Mucosa of stomach (tissue), 1 donor: ENCODE measurements around the gene ZNF397.
A peak's percentile ranks its signal among the peaks of the same experiment; 100 is the strongest.

Source experiments
- H3K27me3 ChIP-seq: one replicate; pipeline ENCODE4 v1.7.0; 2013; ENCODE audit warnings: mild to moderate bottlenecking, low read length; ENCODE audit not compliant: control insufficient read depth, insufficient read depth
- H3K36me3 ChIP-seq: one replicate; pipeline ENCODE4 v1.7.0; 2013; ENCODE audit warnings: low read length; ENCODE audit not compliant: control insufficient read depth, insufficient read depth
- H3K4me1 ChIP-seq: one replicate; pipeline ENCODE4 v1.7.0; 2013; ENCODE audit warnings: mild to moderate bottlenecking, low read length; ENCODE audit not compliant: control insufficient read depth, insufficient read depth
- H3K4me3 ChIP-seq: one replicate; pipeline ENCODE4 v1.7.0; 2013; ENCODE audit warnings: low read length
- H3K9ac ChIP-seq: one replicate; pipeline ENCODE4 v1.7.0; 2013; ENCODE audit warnings: mild to moderate bottlenecking, low read length, moderate library complexity
- H3K9me3 ChIP-seq: one replicate; pipeline ENCODE4 v1.7.0; 2013; ENCODE audit warnings: mild to moderate bottlenecking, low read length, moderate library complexity; ENCODE audit not compliant: control insufficient read depth
- donor health status: Pancreatic carcinoma.

Gene ZNF397

DNA sequence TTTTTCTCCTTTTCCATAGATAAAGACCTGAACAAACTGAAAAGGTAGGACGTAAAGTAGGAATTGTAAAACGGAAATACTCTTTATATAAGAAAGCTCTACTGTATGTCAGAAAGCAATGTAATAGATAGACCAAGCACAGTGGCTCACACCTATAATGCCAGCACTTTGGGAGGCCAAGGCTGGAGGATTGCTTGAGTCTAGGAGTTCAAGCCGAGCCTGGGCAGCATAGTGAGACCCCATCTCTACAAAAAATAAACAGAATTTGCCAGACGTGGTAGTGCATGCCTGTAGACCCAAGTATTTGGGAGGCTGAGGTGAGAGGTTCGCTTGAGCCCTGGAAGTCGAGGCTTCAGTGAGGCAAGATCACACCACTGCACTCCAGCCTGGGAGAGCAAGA lies 7.6 kb downstream of the ZNF397 start:
- Histone ChIP-seq H3K36me3 (peaks cover 5% of the 10 kb centered on the region), H3K27me3 (no peaks in the 10 kb centered on the region), H3K4me1 (no peaks in the 10 kb centered on the region), H3K9ac (no peak overlapping the region), H3K9me3 (no peaks in the 10 kb centered on the region), H3K4me3 (no peak overlapping the region)

DNA sequence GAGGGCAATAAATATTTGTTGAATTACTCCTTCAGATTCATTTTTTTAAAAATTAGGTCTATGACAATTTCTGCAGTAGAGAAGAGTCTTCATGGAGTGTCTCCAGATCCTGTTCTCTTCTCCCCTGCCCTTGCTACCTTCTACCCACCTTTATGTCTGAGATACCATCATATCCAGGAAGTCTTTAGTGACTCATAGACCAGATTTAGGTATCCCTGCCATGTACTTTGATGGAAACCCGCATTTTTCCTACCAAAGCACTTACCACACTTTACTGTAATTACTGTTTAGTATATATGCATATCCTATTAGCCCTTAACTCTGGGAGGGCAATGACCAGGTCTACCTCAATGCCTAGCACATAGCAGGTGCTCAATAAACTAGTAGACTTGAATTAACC lies 11.6 kb downstream of the ZNF397 start:
- Histone ChIP-seq H3K4me3 (no peak overlapping the region), H3K9me3 (no peaks in the 10 kb centered on the region), H3K36me3 (no peaks in the 10 kb centered on the region), H3K9ac (no peak overlapping the region), H3K4me1 (no peaks in the 10 kb centered on the region), H3K27me3 (no peaks in the 10 kb centered on the region)

DNA sequence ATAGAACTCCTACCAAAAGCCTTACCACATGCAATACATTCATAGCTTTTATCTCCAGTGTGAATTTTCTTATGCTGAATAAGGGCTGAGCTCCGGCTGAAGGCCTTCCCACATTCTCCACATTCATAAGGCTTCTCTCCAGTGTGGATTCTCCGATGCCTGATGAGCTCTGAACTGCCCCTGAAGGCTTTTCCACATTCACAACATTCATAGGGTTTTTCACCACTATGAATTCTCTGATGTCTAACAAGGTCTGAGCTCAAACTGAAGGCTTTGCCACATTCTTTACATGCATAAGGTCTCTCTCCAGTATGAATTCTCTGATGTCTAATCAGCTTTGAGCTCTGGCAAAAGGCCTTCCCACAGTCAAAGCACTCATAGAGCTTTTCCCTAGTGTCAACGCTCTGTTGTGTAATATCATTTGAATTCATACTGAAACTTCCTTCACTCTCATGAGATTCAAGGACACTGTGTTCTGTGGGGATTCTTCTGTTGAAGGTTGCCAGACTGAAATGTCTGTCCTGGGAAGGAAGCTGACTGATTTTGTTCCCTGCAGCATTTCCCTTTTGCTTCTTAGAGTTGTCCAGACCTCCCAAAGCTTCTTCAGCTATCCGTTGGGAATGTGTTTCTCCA lies 12.9 kb downstream of the ZNF397 start:
- Histone ChIP-seq H3K4me1 (no peaks in the 10 kb centered on the region), H3K9ac (no peak overlapping the region), H3K27me3 (no peaks in the 10 kb centered on the region), H3K9me3 (no peaks in the 10 kb centered on the region), H3K4me3 (no peak overlapping the region), H3K36me3 (no peaks in the 10 kb centered on the region)

DNA sequence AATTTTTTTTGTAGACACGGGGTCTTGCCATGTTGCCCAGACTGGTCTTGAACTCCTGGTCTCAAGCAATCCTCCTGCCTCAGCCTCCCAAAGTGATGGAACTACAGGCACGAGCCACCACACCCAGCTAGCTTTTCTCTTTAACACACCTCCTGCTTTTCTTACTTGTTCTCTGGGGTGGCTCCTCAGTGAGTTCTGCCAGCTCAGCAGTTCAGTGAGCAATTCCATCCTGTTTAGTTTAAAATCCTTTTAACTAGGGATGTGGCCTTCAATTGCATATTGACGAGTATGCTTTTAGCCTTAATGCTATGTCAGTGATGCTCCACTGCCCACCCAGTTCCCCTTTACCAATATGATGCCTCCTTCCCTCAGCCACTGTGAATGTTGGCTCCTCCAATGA lies 16.1 kb downstream of the ZNF397 start:
- no peaks in the 10 kb centered on the region for H3K36me3 ChIP-seq
- H3K9me3 ChIP-seq, result no peaks in the 10 kb centered on the region
- no peak overlapping the region for H3K4me3 ChIP-seq
- no peaks in the 10 kb centered on the region for H3K27me3 ChIP-seq
- H3K9ac ChIP-seq, result no peak overlapping the region
- no peaks in the 10 kb centered on the region for H3K4me1 ChIP-seq

DNA sequence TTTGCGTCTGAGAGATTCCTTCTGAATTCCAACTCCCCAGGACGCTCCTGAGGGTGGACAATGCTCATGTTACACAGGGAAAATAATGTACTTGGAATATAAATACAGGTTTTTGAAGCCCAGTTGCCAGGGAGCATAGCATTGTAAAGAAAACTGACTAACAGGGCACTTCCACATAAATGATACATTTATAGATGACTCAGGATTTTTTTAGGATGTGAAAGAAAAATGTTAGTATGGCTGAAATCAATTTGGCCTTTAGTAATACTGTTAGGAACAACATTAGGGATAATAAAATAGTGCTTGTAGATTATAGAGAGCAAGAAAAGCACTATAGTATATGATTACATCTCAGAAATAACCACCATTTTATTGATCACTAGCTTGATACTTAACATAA lies 23.6 kb downstream of the ZNF397 start:
- Histone ChIP-seq H3K9ac (no peak overlapping the region), H3K4me3 (no peak overlapping the region), H3K27me3 (no peaks in the 10 kb centered on the region), H3K36me3 (no peaks in the 10 kb centered on the region), H3K9me3 (no peaks in the 10 kb centered on the region), H3K4me1 (peaks cover 6% of the 10 kb centered on the region)

DNA sequence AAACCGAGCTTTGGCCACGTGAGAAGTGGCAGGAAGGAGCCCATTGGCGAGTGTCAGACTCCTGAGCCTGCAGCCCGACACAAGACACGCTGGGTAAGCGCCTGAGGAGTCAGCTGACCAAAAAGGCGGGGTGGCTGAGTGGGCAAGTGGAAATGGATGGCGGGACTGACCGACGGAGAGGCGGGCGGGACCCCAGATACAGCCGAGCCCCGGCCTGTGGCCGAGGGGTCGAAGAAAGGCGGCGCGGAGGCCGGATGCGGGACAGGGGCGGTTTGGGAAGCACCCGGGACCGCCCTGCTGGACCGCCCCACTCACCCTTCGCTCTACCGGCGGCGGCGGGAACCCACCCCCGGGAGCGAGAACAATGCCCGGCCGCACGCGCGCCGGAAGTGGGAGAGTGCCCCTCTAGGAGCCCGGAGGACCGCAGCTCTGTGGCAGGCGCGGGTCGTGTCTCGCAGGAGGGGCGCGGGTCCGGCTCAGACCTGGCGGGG lies 26.4 kb downstream of the ZNF397 start:
- H3K4me3 ChIP-seq, result peak overlapping the region; percentile 64
- H3K27me3 ChIP-seq, result no peaks in the 10 kb centered on the region
- no peaks in the 10 kb centered on the region for H3K9me3 ChIP-seq
- H3K9ac ChIP-seq, result peak overlapping the region; percentile 84
- no peaks in the 10 kb centered on the region for H3K36me3 ChIP-seq
- peaks cover 6% of the 10 kb centered on the region for H3K4me1 ChIP-seq

DNA sequence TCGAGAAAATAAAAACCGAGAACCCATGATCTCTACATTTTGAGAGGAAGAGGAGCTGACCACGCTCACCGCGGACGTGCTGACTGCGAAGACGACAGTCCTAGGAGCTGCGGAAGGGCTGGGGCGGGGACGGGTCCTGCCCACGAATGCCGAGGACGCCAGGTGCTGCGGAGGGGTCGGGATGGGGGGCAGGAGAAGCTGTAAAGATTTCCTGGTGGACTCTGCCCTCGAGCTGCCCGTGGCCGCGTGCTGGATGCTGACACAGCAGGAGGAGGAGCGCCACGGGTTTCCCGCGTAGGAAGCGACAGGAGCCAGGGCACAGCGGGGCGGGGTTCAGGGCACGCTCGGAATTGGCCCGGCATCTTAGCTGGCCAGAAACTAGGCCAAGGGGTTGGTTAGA lies 27.0 kb downstream of the ZNF397 start:
- H3K4me1 ChIP-seq, result peaks cover 6% of the 10 kb centered on the region

DNA sequence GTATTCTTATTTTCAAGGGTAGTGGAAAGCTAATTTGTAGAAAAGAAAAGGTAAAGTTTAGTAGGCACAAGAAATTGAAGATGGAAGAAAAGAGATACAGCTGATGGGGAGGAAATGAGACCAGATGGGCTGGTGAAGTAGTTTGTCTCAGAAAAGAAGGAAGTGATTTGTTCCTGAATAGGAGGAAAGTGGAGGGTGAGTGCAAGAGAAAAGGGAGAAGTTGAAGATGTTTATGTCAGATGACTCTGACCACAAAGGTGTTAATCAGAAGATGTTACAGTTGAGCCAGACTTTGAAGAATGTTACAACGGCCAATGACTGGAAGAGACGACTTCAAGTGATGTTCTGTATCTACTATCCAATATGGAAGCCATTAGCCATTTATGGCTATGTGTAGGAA lies 28.0 kb downstream of the ZNF397 start:
- H3K36me3 ChIP-seq, result no peaks in the 10 kb centered on the region
- H3K4me1 ChIP-seq, result peaks cover 6% of the 10 kb centered on the region
- H3K4me3 ChIP-seq, result no peak overlapping the region
- no peak overlapping the region for H3K9ac ChIP-seq
- no peaks in the 10 kb centered on the region for H3K27me3 ChIP-seq
- H3K9me3 ChIP-seq, result no peaks in the 10 kb centered on the region

More for the DNA sequence above, 27.0 kb downstream of the ZNF397 start:
- Histone ChIP-seq H3K9me3 (no peaks in the 10 kb centered on the region), H3K36me3 (no peaks in the 10 kb centered on the region), H3K4me3 (peak overlapping the region; percentile 39), H3K9ac (no peak overlapping the region), H3K27me3 (no peaks in the 10 kb centered on the region)

DNA sequence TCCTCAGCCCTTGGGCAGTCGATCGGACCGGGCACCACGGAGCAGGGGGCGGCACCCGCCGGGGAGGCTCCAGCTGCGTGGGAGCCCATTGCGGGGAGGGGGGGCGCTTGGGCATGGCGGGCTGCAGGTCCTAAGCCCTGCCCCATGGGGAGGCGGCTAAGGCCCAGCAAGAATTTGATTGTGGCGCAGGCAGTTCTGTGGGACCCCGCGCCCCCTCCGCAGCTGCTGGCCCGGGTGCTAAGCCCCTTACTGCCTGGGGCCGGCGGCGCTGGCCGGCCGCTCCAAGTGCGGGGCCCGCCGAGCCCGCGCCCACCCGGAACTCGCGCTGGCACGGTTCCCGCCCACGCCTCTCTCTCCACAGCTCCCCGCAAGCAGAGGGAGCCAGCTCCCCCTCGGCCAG lies 30.8 kb downstream of the ZNF397 start:
- Histone ChIP-seq H3K27me3 (no peaks in the 10 kb centered on the region), H3K36me3 (no peaks in the 10 kb centered on the region), H3K9me3 (no peaks in the 10 kb centered on the region)

DNA sequence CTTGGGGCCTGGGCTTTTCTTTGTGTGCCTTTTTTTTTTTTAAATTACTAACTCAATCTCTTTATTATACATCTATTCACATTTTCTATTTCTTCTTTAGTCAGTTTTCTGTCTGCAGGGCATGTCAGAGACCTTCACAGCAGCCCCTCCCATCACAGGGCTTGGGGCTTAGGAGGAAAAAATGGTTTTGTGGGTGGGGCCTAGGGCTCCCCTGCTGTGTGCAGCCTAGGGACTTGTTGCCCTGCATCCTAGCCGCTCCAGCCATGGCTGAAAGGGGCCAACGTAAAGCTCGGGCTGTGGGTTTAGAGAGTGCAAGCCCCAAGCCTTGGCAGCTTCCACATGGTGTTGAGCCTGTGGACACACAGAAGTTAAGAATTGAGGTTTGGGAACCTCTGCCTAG lies 35.4 kb downstream of the ZNF397 start:
- no peaks in the 10 kb centered on the region for H3K27me3 ChIP-seq
- no peaks in the 10 kb centered on the region for H3K4me1 ChIP-seq
- no peak overlapping the region for H3K9ac ChIP-seq
- H3K36me3 ChIP-seq, result no peaks in the 10 kb centered on the region
- H3K4me3 ChIP-seq, result no peak overlapping the region
- H3K9me3 ChIP-seq, result no peaks in the 10 kb centered on the region

More for the DNA sequence above, 30.8 kb downstream of the ZNF397 start:
- Histone ChIP-seq H3K9ac (no peak overlapping the region), H3K4me1 (peaks cover 6% of the 10 kb centered on the region), H3K4me3 (no peak overlapping the region)

DNA sequence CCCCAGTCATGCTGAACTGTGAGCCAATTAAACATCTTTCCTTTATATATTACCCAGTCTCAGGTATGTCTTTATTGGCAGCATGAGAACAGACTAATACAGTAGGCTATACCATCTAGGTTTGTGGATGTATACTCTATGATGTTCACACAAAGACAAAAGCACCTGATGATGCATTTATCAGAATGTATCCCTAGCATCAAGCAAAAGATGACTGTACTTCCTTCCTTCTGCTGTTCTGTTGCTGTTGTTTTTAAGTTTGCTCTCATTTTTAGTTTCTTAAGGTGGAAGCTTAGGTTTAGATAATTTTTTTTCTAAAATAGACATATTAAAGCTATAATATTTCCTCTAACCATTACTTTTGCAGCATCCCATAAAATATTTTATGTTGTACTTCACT lies 36.8 kb downstream of the ZNF397 start:
- H3K36me3 ChIP-seq, result no peaks in the 10 kb centered on the region
- no peaks in the 10 kb centered on the region for H3K27me3 ChIP-seq
- H3K9ac ChIP-seq, result no peak overlapping the region
- H3K4me3 ChIP-seq, result no peak overlapping the region
- no peaks in the 10 kb centered on the region for H3K4me1 ChIP-seq
- H3K9me3 ChIP-seq, result no peaks in the 10 kb centered on the region

DNA sequence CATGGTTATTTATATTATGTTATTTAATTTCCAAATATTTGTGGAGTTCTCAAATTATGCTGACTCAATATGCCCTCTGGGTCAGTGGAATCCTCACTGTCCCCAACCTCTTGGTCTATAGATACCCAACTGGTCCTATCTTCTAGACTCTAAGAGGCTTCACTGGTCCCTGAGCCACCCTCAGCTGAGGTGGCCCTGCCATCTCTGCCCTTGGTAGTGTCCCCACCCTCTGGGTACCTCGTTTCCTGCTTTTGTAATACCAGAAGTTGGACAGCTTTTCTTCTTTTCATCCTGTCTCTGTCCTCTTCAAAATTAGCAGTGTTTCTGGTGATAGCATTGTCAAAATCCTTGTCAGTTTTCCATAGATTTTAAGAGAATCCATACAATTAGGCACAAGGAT lies 37.3 kb downstream of the ZNF397 start:
- Histone ChIP-seq H3K9me3 (no peaks in the 10 kb centered on the region), H3K36me3 (no peaks in the 10 kb centered on the region), H3K27me3 (no peaks in the 10 kb centered on the region), H3K4me1 (no peaks in the 10 kb centered on the region), H3K4me3 (no peak overlapping the region), H3K9ac (no peak overlapping the region)

DNA sequence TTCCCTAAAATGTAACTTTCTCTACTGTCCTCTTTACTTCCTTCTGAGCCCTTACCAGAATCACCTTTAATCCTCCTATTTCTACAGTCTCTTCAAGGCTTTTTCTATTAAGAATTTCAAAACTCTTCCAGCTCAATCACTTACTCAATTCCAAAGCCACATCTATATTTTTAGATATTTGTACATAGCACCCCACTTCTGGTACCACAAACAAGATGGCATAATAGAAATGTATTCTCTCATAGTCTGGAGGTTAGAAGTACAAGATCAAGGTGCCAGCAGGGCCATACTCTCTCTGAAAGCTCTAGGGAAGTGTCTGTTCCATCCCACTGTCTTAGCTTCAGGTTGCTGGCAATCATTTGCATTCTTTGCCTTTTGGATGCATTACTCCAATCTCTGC lies 38.1 kb downstream of the ZNF397 start:
- Histone ChIP-seq H3K9me3 (no peaks in the 10 kb centered on the region), H3K27me3 (no peaks in the 10 kb centered on the region), H3K36me3 (no peaks in the 10 kb centered on the region), H3K4me1 (no peaks in the 10 kb centered on the region), H3K4me3 (no peak overlapping the region), H3K9ac (no peak overlapping the region)
